Measurements from ENCODE around the gene LRRC3C.

Gene LRRC3C

DNA sequence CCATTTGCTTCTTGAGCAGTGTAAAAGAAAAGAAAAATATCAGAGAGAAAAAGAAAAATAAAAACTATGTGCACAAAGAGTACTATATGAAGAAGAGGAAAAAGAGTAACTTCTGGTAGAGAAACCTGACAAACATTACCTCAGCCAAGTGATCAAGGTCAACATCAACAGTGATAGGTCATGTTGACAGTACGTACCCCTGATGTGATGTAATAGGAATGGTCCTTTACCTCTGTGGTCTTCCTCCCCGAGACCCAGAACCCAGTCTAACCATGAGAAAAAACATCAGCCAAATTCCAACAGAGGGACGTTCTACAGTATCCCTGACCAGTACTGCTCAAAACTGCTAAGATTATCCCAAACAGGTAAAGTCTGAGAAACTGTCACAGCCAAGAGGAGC lies 13.5 kb upstream of the LRRC3C start:
- no peak overlapping the region for H3K27ac ChIP-seq (replicated peaks)
- H3K4me3 ChIP-seq (replicated peaks; ENCODE audit: insufficient read depth, low read length) = no peak overlapping the region
- H3K27me3 ChIP-seq (ENCODE audit: insufficient read depth, poor library complexity, severe bottlenecking) = no peaks in the 10 kb centered on the region
- no peak for DNase-seq (ENCODE audit: low read depth in 1 of 2, low spot score in 1 of 2)
- no peak for TF ChIP-seq POLR2AphosphoS5 (IDR thresholded peaks at IDR 0.05; ENCODE audit: low read depth)
- TF ChIP-seq SPI1 (IDR thresholded peaks at IDR 0.05; ENCODE audit: borderline replicate concordance, low read depth) = no peak
- TF ChIP-seq, protein P1, sequence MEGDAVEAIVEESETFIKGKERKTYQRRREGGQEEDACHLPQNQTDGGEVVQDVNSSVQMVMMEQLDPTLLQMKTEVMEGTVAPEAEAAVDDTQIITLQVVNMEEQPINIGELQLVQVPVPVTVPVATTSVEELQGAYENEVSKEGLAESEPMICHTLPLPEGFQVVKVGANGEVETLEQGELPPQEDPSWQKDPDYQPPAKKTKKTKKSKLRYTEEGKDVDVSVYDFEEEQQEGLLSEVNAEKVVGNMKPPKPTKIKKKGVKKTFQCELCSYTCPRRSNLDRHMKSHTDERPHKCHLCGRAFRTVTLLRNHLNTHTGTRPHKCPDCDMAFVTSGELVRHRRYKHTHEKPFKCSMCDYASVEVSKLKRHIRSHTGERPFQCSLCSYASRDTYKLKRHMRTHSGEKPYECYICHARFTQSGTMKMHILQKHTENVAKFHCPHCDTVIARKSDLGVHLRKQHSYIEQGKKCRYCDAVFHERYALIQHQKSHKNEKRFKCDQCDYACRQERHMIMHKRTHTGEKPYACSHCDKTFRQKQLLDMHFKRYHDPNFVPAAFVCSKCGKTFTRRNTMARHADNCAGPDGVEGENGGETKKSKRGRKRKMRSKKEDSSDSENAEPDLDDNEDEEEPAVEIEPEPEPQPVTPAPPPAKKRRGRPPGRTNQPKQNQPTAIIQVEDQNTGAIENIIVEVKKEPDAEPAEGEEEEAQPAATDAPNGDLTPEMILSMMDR (IDR thresholded peaks at IDR 0.05; ENCODE audit: insufficient read depth, low read length) = no peak
- TF ChIP-seq, protein P2, sequence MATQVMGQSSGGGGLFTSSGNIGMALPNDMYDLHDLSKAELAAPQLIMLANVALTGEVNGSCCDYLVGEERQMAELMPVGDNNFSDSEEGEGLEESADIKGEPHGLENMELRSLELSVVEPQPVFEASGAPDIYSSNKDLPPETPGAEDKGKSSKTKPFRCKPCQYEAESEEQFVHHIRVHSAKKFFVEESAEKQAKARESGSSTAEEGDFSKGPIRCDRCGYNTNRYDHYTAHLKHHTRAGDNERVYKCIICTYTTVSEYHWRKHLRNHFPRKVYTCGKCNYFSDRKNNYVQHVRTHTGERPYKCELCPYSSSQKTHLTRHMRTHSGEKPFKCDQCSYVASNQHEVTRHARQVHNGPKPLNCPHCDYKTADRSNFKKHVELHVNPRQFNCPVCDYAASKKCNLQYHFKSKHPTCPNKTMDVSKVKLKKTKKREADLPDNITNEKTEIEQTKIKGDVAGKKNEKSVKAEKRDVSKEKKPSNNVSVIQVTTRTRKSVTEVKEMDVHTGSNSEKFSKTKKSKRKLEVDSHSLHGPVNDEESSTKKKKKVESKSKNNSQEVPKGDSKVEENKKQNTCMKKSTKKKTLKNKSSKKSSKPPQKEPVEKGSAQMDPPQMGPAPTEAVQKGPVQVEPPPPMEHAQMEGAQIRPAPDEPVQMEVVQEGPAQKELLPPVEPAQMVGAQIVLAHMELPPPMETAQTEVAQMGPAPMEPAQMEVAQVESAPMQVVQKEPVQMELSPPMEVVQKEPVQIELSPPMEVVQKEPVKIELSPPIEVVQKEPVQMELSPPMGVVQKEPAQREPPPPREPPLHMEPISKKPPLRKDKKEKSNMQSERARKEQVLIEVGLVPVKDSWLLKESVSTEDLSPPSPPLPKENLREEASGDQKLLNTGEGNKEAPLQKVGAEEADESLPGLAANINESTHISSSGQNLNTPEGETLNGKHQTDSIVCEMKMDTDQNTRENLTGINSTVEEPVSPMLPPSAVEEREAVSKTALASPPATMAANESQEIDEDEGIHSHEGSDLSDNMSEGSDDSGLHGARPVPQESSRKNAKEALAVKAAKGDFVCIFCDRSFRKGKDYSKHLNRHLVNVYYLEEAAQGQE (IDR thresholded peaks at IDR 0.05; ENCODE audit: insufficient replicate concordance, low read depth) = no peak
- TF ChIP-seq GABPA (IDR thresholded peaks at IDR 0.05; ENCODE audit: low read depth) = no peak

DNA sequence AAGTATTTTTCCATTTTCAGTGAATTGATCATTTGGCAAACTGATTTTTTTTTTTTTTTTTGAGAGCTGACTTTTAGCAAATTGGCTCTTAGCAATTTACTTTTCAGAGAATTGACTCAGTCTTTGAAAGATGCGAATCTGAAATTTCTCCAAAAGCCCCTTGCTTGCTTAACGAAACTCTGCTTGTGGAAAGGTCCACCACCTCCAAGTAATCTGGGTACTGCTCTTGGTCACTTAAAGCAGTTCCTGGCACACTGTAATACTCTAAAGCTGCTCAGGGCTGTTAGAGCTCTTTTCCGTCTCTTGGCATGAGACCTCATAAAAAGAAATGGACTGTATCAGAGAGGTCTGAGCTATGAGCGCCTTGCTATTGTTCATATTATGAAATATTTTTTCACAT lies 12.0 kb upstream of the LRRC3C start:
- TF ChIP-seq SPI1 (IDR thresholded peaks at IDR 0.05; ENCODE audit: borderline replicate concordance, low read depth) = no peak
- TF ChIP-seq POLR2AphosphoS5 (IDR thresholded peaks at IDR 0.05; ENCODE audit: low read depth) = no peak
- TF ChIP-seq, protein P2 (IDR thresholded peaks at IDR 0.05; ENCODE audit: insufficient replicate concordance, low read depth) = no peak
- TF ChIP-seq GABPA (IDR thresholded peaks at IDR 0.05; ENCODE audit: low read depth) = no peak
- TF ChIP-seq, protein P1 (IDR thresholded peaks at IDR 0.05; ENCODE audit: insufficient read depth, low read length) = no peak
- Histone ChIP-seq H3K4me3 (replicated peaks; ENCODE audit: insufficient read depth, low read length) (no peak overlapping the region), H3K27me3 (ENCODE audit: insufficient read depth, poor library complexity, severe bottlenecking) (no peaks in the 10 kb centered on the region), H3K27ac (replicated peaks) (no peak overlapping the region)
- DNase-seq (ENCODE audit: low read depth in 1 of 2, low spot score in 1 of 2) = no peak

DNA sequence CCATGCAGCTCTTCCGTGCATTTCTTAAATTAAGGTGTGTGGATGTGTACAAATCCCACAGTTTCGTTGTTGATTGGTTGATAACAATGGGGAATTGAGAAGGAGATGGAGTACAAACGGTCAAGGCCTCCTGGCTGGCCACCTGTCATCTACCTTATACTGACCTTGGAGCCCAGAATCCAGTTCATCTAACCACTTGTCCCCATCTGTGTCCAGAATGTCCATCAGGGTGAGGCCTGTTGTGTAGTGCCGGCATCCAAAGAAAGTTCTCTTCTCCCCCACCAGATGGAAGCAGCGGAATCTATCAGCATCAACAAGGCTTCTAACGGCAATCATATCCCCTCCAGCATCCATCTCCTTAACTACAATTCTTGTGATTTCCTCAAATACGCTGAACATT lies 10.6 kb upstream of the LRRC3C start:
- H3K4me3 ChIP-seq (replicated peaks; ENCODE audit: insufficient read depth, low read length) = no peak overlapping the region
- no peak for DNase-seq (ENCODE audit: low read depth in 1 of 2, low spot score in 1 of 2)
- no peaks in the 10 kb centered on the region for H3K27me3 ChIP-seq (ENCODE audit: insufficient read depth, poor library complexity, severe bottlenecking)
- H3K27ac ChIP-seq (replicated peaks) = no peak overlapping the region
- TF ChIP-seq POLR2AphosphoS5 (IDR thresholded peaks at IDR 0.05; ENCODE audit: low read depth) (no peak), GABPA (IDR thresholded peaks at IDR 0.05; ENCODE audit: low read depth) (no peak), SPI1 (IDR thresholded peaks at IDR 0.05; ENCODE audit: borderline replicate concordance, low read depth) (no peak)
- TF ChIP-seq, protein P1 (IDR thresholded peaks at IDR 0.05; ENCODE audit: insufficient read depth, low read length) = no peak
- TF ChIP-seq, protein P2 (IDR thresholded peaks at IDR 0.05; ENCODE audit: insufficient replicate concordance, low read depth) = no peak

Measured in HL-60 (cell line).